Rectal smooth muscle tissue (tissue), 1 donor: ENCODE measurements around the gene KRTAP10-3.

Experiments used
- H3K27ac ChIP-seq: one replicate; pipeline ENCODE4 v1.7.0; 2013; ENCODE audit warnings: low read depth, low read length, inconsistent platforms
- H3K27me3 ChIP-seq: one replicate; pipeline ENCODE4 v1.7.0; 2013; ENCODE audit warnings: low read length; ENCODE audit not compliant: control insufficient read depth, insufficient read depth
- H3K36me3 ChIP-seq: one replicate; pipeline ENCODE4 v1.7.0; 2013; ENCODE audit warnings: low read length; ENCODE audit not compliant: control insufficient read depth, insufficient read depth
- H3K4me1 ChIP-seq: one replicate; pipeline ENCODE4 v1.7.0; 2013; ENCODE audit warnings: low read length; ENCODE audit not compliant: control insufficient read depth, insufficient read depth
- H3K4me3 ChIP-seq: one replicate; pipeline ENCODE4 v1.7.0; 2013; ENCODE audit warnings: low read length
- H3K9ac ChIP-seq: one replicate; pipeline ENCODE4 v1.7.0; 2013; ENCODE audit warnings: low read length

Gene KRTAP10-3

GRCh38 chr21:44532712-44533111, 25.9 kb downstream of the KRTAP10-3 start:
- no peaks in the 10 kb centered on the region for H3K36me3 ChIP-seq
- H3K4me3 ChIP-seq: no peak overlapping the region
- no peaks in the 10 kb centered on the region for H3K4me1 ChIP-seq
- peaks cover 2% of the 10 kb centered on the region for H3K27me3 ChIP-seq
- H3K9ac ChIP-seq: no peak overlapping the region
- H3K27ac ChIP-seq: no peak overlapping the region

- Histone ChIP-seq H3K27ac (no peak overlapping the region), H3K9ac (no peak overlapping the region), H3K4me3 (no peak overlapping the region), H3K4me1 (no peaks in the 10 kb centered on the region), H3K27me3 (peaks cover 2% of the 10 kb centered on the region), H3K36me3 (no peaks in the 10 kb centered on the region)
These were observed 26.7 kb downstream of the KRTAP10-3 start for GRCh38 chr21:44531606-44532564.

GRCh38 chr21:44530903-44531605, 27.5 kb downstream of the KRTAP10-3 start:
- H3K4me3 ChIP-seq: no peak overlapping the region
- H3K4me1 ChIP-seq: no peaks in the 10 kb centered on the region
- H3K27me3 ChIP-seq: peaks cover 2% of the 10 kb centered on the region
- H3K27ac ChIP-seq: no peak overlapping the region
- H3K9ac ChIP-seq: no peak overlapping the region
- no peaks in the 10 kb centered on the region for H3K36me3 ChIP-seq

- H3K4me3 ChIP-seq: no peak overlapping the region
- no peaks in the 10 kb centered on the region for H3K4me1 ChIP-seq
- H3K27ac ChIP-seq: no peak overlapping the region
- H3K9ac ChIP-seq: no peak overlapping the region
- H3K36me3 ChIP-seq: no peaks in the 10 kb centered on the region
- H3K27me3 ChIP-seq: peaks cover 2% of the 10 kb centered on the region
These were observed 28.2 kb downstream of the KRTAP10-3 start for GRCh38 chr21:44530221-44530902.

GRCh38 chr21:44529503-44530125, 29.0 kb downstream of the KRTAP10-3 start:
- Histone ChIP-seq H3K36me3 (no peaks in the 10 kb centered on the region), H3K4me3 (no peak overlapping the region), H3K4me1 (no peaks in the 10 kb centered on the region), H3K27ac (no peak overlapping the region), H3K9ac (no peak overlapping the region), H3K27me3 (peaks cover 2% of the 10 kb centered on the region)

- Histone ChIP-seq H3K27ac (no peak overlapping the region), H3K4me3 (no peak overlapping the region), H3K9ac (no peak overlapping the region), H3K4me1 (no peaks in the 10 kb centered on the region), H3K27me3 (peaks cover 2% of the 10 kb centered on the region), H3K36me3 (no peaks in the 10 kb centered on the region)
These were observed 29.6 kb downstream of the KRTAP10-3 start for GRCh38 chr21:44529011-44529421.

GRCh38 chr21:44528634-44528995, 30.0 kb downstream of the KRTAP10-3 start:
- H3K27ac ChIP-seq: no peak overlapping the region
- no peak overlapping the region for H3K4me3 ChIP-seq
- H3K36me3 ChIP-seq: no peaks in the 10 kb centered on the region
- H3K27me3 ChIP-seq: peaks cover 2% of the 10 kb centered on the region
- no peaks in the 10 kb centered on the region for H3K4me1 ChIP-seq
- H3K9ac ChIP-seq: no peak overlapping the region

GRCh38 chr21:44527983-44528633, 30.5 kb downstream of the KRTAP10-3 start:
- Histone ChIP-seq H3K9ac (no peak overlapping the region), H3K4me3 (no peak overlapping the region), H3K36me3 (no peaks in the 10 kb centered on the region), H3K27me3 (peaks cover 2% of the 10 kb centered on the region), H3K27ac (no peak overlapping the region), H3K4me1 (no peaks in the 10 kb centered on the region)

GRCh38 chr21:44527156-44527982, 31.2 kb downstream of the KRTAP10-3 start:
- H3K4me1 ChIP-seq: no peaks in the 10 kb centered on the region
- no peak overlapping the region for H3K4me3 ChIP-seq
- H3K36me3 ChIP-seq: no peaks in the 10 kb centered on the region
- H3K27ac ChIP-seq: no peak overlapping the region
- no peak overlapping the region for H3K9ac ChIP-seq
- peaks cover 2% of the 10 kb centered on the region for H3K27me3 ChIP-seq

- no peak overlapping the region for H3K4me3 ChIP-seq
- no peaks in the 10 kb centered on the region for H3K4me1 ChIP-seq
- no peak overlapping the region for H3K9ac ChIP-seq
- H3K27me3 ChIP-seq: peaks cover 2% of the 10 kb centered on the region
- no peak overlapping the region for H3K27ac ChIP-seq
- no peaks in the 10 kb centered on the region for H3K36me3 ChIP-seq
These were observed 32.2 kb downstream of the KRTAP10-3 start for GRCh38 chr21:44526096-44526997.
